Kidney capillary endothelial cell (primary cell): ENCODE measurements around the gene EYS.
A peak's percentile ranks its signal among the peaks of the same experiment; 100 is the strongest.
"Not testable (repeated sequence)": the region's sequence is repeated elsewhere in the genome, so short reads cannot be mapped to it uniquely, and the experiment has no call there.

ENCODE experiments used
- DNase-seq: peaks from one replicate; pipeline ENCODE4 v3.0.0-alpha.2; 2018; ENCODE audit warnings: low spot score

Gene EYS

GRCh38 chr6:63947792-63948529 lies 1759.1 kb downstream of the EYS start:
- DNase-seq: no peak

- DNase-seq: no peak
Observed at GRCh38 chr6:63945987-63946386, 1761.0 kb downstream of the EYS start.

GRCh38 chr6:63943826-63944225 lies 1763.2 kb downstream of the EYS start:
- no peak for DNase-seq

GRCh38 chr6:63941747-63942470 lies 1765.1 kb downstream of the EYS start:
- DNase-seq: no peak

DNA sequence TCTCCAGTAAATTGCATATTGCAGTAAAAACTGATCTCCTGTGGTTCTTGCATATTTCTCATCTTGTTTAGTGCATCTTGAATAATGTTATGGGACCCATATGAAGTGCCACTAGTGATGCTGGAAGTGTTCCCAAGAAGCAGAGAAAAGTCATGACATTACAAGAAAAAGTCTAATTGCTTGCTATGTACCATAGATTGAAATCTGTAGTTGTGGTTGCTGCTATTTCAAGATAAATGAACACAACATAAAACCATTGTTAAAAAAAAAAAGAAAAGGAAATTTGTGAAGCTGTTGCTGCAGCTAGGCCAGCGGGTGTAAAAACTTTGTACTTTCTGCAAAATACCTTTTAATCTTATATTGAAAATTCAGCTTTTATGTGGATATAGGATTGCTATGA lies 1767.0 kb downstream of the EYS start:
- DNase-seq: no peak

GRCh38 chr6:63936399-63936798 lies 1770.6 kb downstream of the EYS start:
- DNase-seq: no peak

GRCh38 chr6:63935732-63936131 lies 1771.3 kb downstream of the EYS start:
- DNase-seq: no peak

DNA sequence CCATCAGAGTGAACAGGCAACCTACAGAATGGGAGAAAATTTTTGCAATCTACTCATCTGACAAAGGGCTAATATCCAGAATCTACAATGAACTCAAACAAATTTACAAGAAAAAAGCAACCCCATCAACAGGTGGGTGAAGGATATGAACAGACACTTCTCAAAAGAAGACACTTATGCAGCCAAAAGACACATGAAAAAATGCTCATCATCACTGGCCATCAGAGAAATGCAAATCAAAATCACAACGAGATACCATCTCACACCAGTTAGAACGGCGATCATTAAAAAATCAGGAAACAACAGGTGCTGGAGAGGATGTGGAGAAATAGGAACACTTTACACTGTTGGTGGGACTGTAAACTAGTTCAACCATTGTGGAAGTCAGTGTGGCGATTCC lies 1773.1 kb downstream of the EYS start:
- not testable (repeated sequence) for DNase-seq

DNA sequence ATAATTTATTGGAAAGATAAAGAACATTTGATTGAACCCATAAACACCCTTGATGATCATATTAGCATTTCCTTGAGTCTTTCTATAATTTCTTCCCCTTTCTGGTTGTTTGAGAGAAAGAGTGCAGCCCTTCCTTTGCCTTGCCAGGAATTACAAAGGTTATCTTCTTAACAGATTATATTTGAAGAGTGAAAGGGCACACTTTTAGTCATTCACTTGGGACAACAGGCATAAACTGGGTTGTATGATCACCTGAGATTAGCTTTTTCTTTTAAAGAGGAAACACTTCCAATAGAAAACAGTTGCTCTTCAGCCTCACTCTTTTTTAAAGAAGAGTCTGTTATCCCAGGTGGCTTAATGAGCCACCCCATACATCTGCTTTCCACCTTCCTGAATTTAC lies 1776.2 kb downstream of the EYS start:
- no peak for DNase-seq

- DNase-seq: no peak
Observed at GRCh38 chr6:63929111-63929510, 1777.9 kb downstream of the EYS start.

- DNase-seq: no peak
Observed at GRCh38 chr6:63928613-63929012, 1778.4 kb downstream of the EYS start.

DNA sequence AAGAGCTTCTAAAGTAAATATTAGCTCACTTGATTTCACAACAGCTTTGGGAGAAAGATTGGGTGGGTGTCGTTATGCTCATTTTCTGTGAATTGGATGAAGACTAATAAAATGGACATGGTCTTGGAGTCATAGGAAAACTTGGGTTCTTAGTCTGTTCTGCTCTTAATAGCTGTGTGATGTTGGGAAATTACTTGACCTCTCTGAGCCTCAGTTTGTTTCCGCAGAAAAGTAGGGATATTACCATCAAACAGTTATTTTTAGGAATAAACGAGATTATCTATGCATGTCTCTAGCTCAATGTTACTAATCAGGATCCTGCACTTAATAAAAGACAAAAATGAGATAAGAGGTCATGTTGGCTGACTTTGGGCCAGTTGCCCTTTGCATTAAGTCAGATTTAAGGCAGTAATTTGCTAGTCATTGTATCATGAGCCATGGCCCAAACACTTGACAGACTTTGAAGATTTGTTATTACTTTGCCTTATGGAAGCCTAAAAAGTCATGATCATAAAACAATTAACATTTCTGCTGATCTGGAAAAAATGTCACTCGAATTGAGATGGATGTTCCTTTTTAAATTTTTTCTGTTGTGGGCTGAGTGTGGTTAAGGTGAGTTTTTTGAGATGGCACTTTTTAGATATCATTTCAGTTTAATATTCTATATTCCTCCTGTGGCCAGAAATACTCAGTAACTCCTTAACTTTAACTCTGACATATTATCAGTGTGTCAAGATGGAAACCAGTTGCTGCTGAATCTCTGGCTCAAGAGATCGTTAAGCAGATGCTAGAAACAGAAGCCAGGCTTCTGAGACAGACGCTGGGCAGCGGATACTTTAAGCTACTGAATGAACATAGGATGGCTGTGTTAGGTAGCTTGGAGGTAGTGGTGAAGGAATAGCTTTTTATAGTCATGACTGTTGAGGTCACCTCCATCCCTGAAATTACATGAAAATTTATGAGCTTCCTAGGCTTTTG lies 1779.8 kb downstream of the EYS start:
- DNase-seq: no peak

DNA sequence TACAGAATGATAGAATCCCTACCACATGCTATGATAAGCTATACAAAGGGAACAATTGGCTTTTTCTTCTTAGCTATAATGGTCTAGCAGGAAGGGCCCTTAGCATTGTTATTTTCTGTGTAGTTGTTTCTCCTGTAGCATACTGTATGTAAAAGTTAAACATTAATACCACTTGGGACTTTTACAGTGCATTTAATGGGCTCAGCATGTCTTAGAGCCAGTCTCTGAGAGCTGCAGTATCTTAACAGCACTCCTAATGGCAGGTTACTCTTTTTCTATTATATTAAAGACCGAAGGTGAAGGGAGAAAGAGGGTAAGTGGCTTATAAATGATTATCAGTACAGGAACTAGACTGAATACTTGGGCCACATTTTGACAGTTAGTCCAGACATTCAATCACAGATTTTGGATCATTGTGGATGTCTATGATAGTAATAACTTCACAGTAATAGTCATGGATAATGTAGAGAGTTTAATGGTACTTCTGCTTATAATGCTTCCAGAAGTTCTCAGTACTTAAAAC lies 1780.7 kb downstream of the EYS start:
- no peak for DNase-seq

DNA sequence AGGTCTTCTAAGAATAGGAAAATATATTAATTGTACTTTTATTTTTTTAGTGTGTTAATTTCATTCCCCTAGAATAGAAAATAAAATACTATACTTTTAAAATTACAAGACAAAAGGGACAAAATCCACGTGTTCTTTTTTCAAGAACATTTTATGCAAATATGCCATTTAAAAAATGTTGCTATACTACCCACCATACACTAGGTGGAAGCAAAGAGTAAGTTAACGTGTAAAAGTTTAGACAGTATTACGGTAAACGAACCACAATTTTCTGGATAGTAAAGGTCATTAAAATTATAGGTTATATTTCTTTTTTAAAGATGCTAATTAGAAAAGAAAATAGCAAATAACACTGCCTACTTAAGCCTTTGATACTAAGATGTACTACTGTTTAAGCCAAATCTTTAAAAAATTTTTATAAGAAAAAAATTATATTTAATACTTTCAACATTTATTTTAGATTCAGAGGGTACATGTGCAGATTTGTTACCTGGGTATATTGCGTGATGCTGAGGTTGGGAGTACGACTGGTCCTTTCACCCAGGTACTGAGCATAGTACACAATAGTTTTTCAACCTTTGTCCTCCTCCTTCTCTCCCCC lies 1783.8 kb downstream of the EYS start:
- DNase-seq: peak; percentile 56

DNA sequence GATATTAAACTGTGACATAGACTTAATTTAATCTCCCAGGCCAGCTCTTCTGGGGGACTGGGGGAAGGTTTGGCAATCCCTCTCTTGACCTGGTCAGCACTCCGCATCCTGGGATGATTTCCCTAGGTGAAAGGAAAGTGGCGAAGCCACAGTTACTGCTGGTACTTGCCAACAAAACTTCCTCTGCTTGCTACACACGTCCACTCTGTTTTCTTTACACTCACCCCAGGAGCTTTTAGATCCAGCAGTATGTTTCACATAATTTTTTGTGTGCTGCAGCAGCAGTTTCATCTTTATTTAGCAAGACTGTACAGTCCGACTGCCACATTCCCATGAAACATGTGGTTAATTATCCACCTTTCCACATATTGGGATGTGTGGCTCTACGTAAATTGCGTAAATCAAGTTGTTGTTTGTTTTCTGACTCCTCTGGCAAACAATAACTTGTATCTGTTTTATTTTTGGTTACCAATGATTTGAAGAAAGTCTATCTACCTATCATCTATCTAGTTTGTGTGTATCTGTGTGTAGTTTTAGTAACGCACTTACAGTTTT lies 1787.4 kb downstream of the EYS start:
- no peak for DNase-seq

DNA sequence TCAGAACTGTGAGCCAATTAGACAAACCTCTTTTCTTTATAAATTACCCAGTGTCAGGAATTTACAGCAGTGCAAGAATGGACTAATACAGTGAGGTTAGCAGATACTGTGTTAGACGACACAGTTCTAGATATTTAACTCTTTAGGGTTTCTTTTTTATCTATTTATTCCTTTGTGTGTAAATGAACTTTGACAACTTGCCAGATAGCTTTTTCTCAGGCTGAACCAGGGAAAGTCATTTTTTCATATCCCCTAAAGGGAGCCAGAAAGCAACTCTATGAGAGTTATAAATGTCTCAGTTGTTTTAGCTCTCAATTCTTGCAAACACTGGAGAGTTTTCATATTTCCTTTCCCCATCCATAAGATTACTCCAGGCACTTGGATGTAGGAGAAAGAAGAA lies 1794.1 kb downstream of the EYS start:
- DNase-seq: no peak

DNA sequence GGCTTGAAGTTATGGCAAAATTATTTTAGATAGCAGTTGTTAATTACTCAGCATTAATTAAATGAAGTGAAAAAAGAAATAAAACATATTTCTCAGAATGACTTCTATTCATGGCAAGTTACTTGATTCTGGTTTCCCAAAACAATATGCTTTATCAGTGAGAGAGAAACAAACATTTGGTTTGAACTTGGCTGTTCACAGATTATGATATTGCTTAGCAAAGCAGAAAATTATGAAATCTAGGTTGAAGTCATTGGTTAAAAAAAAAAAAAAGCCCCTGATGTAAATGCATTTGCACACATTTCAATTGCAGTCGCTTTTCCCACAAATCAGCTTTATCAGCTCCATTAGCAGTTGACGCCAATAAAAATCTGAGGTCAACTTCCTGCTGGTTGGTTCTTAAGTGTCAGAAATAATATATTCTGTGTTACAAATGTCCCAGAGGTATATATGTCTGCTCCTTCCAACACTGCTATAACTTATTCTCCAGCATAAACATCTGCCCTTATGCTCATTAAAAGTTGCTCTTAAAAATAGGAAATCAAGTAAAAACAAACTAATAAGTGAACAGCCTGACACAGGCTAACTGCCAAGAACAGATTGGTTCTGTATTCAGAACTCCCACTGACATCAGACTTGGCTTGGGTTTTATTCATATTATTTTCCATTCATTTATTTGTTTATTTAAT lies 1796.0 kb downstream of the EYS start:
- DNase-seq: no peak

DNA sequence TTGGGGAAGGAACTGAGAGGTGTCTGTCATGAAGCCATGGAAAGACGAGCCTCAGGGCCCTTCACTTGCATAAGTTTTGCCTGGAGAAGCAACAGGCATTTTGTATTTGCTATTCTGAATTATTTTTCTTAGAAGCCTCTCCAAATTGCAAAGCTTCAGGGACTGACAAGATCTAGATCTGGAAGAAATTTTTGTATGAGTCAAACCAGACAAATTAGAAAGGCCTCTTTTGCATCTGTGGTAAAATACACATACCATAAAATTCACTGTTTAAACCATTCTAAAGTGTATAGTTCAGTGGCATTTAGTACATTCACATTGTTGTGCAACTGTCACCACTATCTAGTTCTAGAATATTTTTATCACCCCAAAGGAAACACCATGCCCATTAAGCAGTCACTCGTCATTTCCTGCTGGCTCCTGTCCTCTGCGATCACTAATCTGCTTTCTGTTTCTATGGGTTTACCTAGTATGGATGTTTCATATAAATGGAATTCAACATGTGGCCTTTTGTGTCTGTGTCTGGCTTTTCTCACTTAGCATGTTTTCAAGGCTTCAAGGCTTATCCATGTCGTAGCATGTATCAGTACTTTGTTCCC lies 1802.3 kb downstream of the EYS start:
- DNase-seq: peak; percentile 84

DNA sequence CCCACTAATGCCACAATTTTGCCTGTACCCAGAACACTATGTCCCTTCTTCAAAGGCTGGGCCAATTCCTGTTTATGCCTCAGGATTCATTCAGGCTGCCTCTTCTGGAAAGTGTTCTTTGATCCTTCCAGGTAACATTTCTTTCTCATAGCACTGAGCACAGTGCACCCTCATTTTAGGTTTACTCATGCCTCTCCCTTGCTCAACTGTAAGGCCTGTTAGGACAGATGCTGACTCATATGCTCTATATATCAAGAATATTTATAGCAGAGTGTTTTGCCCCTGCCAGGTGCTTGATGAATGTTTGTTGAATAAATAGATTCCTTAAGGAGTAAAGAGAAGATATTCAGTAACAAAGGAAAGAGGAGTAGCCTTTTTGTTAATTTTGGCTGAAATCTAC lies 1807.5 kb downstream of the EYS start:
- DNase-seq: no peak

DNA sequence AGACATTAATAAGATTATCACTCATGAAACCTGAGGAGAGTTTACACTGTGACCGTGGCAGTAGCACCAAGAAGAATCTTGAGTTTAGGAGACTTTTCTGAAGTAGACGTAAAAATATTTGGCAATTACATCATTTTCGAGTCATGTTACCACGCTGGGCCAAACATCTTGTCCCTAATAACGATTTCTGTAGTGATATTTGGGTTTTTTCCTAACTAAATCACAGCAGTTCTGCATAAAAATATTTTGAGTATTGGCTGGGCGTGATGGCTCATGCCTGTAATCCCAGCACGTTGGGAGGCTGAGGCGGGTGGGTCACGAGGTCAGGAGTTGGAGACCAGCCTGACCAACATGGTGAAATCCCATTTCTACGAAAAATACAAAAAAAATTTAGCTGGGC lies 1809.1 kb downstream of the EYS start:
- no peak for DNase-seq

DNA sequence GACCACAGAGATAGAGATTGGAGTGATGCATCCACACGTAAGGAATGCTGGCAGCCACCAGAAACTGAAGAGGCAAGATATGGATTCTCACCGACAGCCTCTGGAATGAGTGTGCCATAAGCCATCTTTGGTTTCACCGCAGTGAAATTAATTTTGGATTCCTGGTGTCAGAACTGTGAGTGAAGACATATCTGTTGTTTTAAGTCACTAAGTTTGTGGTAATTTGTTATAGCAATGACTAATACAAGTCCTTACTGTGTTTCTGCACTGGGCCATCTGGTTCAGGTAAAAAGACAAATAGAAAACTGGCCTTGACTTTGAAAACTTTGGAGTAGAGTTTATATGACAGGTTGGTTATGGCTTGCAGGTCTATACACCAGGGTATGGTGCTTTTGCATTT lies 1809.6 kb downstream of the EYS start:
- DNase-seq: no peak
